ENCODE data around the gene SCG5. TPM values are rescaled to one million over a fixed set of nuclear protein-coding genes. Genes with fewer than 3 reads are reported as not detected.

Gene SCG5
- total and polyA plus RNA-seq, 2 of the 13 experiments (the other 11 are each of a cell fraction or from before 2014, with no cell fraction given): 2.3 to 3.5 TPM

DNA sequence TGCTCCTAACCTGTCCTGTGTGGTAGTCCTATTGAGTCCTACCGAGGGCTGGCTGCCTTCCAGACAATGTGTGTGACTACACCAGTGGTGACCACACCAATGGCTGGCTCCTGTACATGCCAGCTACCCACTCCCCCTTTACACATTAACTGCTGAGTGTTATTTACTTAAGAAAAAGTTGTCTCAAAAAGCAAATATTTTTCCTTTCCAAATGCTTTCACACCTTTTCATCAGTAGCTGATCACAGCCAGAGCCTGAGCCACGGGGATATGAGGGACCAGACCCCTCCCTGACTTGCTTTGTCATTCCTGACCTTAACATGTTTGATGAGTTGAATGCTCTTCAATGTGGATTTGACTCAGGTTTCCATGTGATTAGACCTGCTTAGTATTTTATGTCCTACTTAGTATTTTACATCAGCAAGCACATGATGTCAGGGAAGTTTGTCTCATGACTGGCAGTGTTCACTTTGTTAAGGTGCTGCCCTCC lies 46.7 kb downstream of the SCG5 start:
- Histone ChIP-seq H3K27me3 (ENCODE audit: control insufficient read depth in 1 of 2, insufficient read depth in 2 of 2, low read length in 2 of 2) (no peaks in the 10 kb centered on the region), H3K27ac (ENCODE audit: extremely low read length, insufficient read depth, low read length) (no peak overlapping the region), H3K4me1 (ENCODE audit: insufficient read depth, low read length) (peaks cover 14% of the 10 kb centered on the region), H3K9me3 (ENCODE audit: low read length) (no peaks in the 10 kb centered on the region), H3K4me2 (ENCODE audit: low read depth, low read length) (no peak overlapping the region), H2AFZ (ENCODE audit: low read length) (no peak overlapping the region), H3K79me2 (ENCODE audit: insufficient read depth, low read length) (no peaks in the 10 kb centered on the region), H3K9ac (ENCODE audit: insufficient read depth, low read depth, low read length) (no peak overlapping the region), H3K4me3 (replicated peaks in 1 of 3; ENCODE audit: insufficient read depth in 1 of 3, low read depth in 2 of 3, low read length in 3 of 3) (no peak overlapping the region), H4K20me1 (ENCODE audit: insufficient read depth, low read length) (no peaks in the 10 kb centered on the region), H3K36me3 (replicated peaks in 1 of 2; ENCODE audit: control insufficient read depth in 1 of 2, insufficient read depth in 2 of 2, low read length in 2 of 2) (no peaks in the 10 kb centered on the region)
- DNase-seq (ENCODE audit: low spot score) (peak; percentile 67), FAIRE-seq (peak; percentile 39), ATAC-seq (peak; percentile 97)
- POLR2A ChIA-PET: interaction anchor here (0.6 to 1.7 kb wide), 3 partner anchors 11 to 21 kb away, joined by 3 to 7 read pairs (median 4); no protein-coding TSS in a partner anchor
- in situ Hi-C loops (cut with HindIII; ENCODE audit: extremely low pct_ligation_motif_present, low pct_unique_long_range_greater_than_20kb): no loop called here
- intact Hi-C loops (cut with micrococcal nuclease; ENCODE audit: unreplicated experiment): no loop called here
- CTCF ChIA-PET (ENCODE audit: low intra/inter-chr PET ratio, low total read pairs): no interaction called here
- WGBS (ENCODE audit: low lambda C conversion rate): 23% methylated on average over 2 of the region's 2 CpGs
- BruUV-seq (replicated peaks): no TSS peak
- TF ChIP-seq ATF7-NPFF (CRISPR knock-in tag; IDR thresholded peaks at IDR 0.05; ENCODE audit: low read depth) (no peak), ZNF776 (CRISPR knock-in tag; IDR thresholded peaks at IDR 0.05) (no peak), ZFP82 (CRISPR knock-in tag; IDR thresholded peaks at IDR 0.05; ENCODE audit: borderline replicate concordance) (no peak), ADNP (CRISPR knock-in tag; IDR thresholded peaks at IDR 0.05) (no peak), ZNF335 (CRISPR knock-in tag; IDR thresholded peaks at IDR 0.05) (0 out of 2 replicates have a peak, but pooled peaks have one; percentile 34), NFKB2 (CRISPR knock-in tag; IDR thresholded peaks at IDR 0.05; ENCODE audit: borderline replicate concordance) (no peak), ZBTB3 (CRISPR knock-in tag; IDR thresholded peaks at IDR 0.05; ENCODE audit: borderline replicate concordance, low read depth) (no peak), TFAP4 (IDR thresholded peaks at IDR 0.05; ENCODE audit: borderline replicate concordance, low read depth) (peak; percentile 6; the same call in 1 of the 2 replicates), ZNF644 (CRISPR knock-in tag; IDR thresholded peaks at IDR 0.05; ENCODE audit: low read depth) (peak; percentile 57; the same call in 1 of the 2 replicates), SOX6 (IDR thresholded peaks at IDR 0.05) (no peak), SOX6 (CRISPR knock-in tag; IDR thresholded peaks at IDR 0.05) (0 out of 2 replicates have a peak, but pooled peaks have one; percentile 24), ZNF17 (CRISPR knock-in tag; IDR thresholded peaks at IDR 0.05) (no peak), TCF7 (IDR thresholded peaks at IDR 0.05; ENCODE audit: low read depth) (no peak), ZC3H4 (CRISPR knock-in tag; IDR thresholded peaks at IDR 0.05; ENCODE audit: borderline replicate concordance) (no peak)
- TF ChIP-seq, protein P1, sequence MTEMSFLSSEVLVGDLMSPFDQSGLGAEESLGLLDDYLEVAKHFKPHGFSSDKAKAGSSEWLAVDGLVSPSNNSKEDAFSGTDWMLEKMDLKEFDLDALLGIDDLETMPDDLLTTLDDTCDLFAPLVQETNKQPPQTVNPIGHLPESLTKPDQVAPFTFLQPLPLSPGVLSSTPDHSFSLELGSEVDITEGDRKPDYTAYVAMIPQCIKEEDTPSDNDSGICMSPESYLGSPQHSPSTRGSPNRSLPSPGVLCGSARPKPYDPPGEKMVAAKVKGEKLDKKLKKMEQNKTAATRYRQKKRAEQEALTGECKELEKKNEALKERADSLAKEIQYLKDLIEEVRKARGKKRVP (CRISPR knock-in tag; IDR thresholded peaks at IDR 0.05): peak in 1 of 2 experiments; percentile 79; a peak in 2 of 4 replicates
- TF ChIP-seq, protein P2, sequence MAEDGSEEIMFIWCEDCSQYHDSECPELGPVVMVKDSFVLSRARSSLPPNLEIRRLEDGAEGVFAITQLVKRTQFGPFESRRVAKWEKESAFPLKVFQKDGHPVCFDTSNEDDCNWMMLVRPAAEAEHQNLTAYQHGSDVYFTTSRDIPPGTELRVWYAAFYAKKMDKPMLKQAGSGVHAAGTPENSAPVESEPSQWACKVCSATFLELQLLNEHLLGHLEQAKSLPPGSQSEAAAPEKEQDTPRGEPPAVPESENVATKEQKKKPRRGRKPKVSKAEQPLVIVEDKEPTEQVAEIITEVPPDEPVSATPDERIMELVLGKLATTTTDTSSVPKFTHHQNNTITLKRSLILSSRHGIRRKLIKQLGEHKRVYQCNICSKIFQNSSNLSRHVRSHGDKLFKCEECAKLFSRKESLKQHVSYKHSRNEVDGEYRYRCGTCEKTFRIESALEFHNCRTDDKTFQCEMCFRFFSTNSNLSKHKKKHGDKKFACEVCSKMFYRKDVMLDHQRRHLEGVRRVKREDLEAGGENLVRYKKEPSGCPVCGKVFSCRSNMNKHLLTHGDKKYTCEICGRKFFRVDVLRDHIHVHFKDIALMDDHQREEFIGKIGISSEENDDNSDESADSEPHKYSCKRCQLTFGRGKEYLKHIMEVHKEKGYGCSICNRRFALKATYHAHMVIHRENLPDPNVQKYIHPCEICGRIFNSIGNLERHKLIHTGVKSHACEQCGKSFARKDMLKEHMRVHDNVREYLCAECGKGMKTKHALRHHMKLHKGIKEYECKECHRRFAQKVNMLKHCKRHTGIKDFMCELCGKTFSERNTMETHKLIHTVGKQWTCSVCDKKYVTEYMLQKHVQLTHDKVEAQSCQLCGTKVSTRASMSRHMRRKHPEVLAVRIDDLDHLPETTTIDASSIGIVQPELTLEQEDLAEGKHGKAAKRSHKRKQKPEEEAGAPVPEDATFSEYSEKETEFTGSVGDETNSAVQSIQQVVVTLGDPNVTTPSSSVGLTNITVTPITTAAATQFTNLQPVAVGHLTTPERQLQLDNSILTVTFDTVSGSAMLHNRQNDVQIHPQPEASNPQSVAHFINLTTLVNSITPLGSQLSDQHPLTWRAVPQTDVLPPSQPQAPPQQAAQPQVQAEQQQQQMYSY (CRISPR knock-in tag; IDR thresholded peaks at IDR 0.05): no peak
- TF ChIP-seq, protein P3, sequence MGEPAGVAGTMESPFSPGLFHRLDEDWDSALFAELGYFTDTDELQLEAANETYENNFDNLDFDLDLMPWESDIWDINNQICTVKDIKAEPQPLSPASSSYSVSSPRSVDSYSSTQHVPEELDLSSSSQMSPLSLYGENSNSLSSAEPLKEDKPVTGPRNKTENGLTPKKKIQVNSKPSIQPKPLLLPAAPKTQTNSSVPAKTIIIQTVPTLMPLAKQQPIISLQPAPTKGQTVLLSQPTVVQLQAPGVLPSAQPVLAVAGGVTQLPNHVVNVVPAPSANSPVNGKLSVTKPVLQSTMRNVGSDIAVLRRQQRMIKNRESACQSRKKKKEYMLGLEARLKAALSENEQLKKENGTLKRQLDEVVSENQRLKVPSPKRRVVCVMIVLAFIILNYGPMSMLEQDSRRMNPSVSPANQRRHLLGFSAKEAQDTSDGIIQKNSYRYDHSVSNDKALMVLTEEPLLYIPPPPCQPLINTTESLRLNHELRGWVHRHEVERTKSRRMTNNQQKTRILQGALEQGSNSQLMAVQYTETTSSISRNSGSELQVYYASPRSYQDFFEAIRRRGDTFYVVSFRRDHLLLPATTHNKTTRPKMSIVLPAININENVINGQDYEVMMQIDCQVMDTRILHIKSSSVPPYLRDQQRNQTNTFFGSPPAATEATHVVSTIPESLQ (CRISPR knock-in tag; conservative IDR thresholded peaks at IDR 0.05): no peak
